ENCODE measurements around the gene FOXK2. TPM values are rescaled to one million over a fixed set of nuclear protein-coding genes. Genes with fewer than 3 reads are reported as not detected.

The FOXK2 gene
- total RNA-seq, 1 donor from 2014 or later: 67.2 TPM

GRCh38 chr17:82589851-82590180, 70.3 kb downstream of the FOXK2 start:
- DNase-seq (ENCODE audit: low spot score): no peak

- DNase-seq (ENCODE audit: low spot score): no peak
These were observed 70.7 kb downstream of the FOXK2 start for GRCh38 chr17:82590216-82590615.

- DNase-seq (ENCODE audit: low spot score): no peak
These were observed 71.5 kb downstream of the FOXK2 start for GRCh38 chr17:82590881-82591539.

GRCh38 chr17:82592289-82592766, 72.8 kb downstream of the FOXK2 start:
- peak; percentile 67 for DNase-seq (ENCODE audit: low spot score)

- DNase-seq (ENCODE audit: low spot score): peak; percentile 78
These were observed 73.4 kb downstream of the FOXK2 start for GRCh38 chr17:82592767-82593589.

- no peak for DNase-seq (ENCODE audit: low spot score)
These were observed 74.1 kb downstream of the FOXK2 start for GRCh38 chr17:82593590-82594087.

GRCh38 chr17:82594571-82594970, 75.0 kb downstream of the FOXK2 start:
- no peak for DNase-seq (ENCODE audit: low spot score)

- no peak for DNase-seq (ENCODE audit: low spot score)
These were observed 76.4 kb downstream of the FOXK2 start for GRCh38 chr17:82595893-82596292.

- no peak for DNase-seq (ENCODE audit: low spot score)
These were observed 76.8 kb downstream of the FOXK2 start for GRCh38 chr17:82596296-82596695.

GRCh38 chr17:82596837-82597672, 77.5 kb downstream of the FOXK2 start:
- no peak for DNase-seq (ENCODE audit: low spot score)

GRCh38 chr17:82598256-82599119, 79.0 kb downstream of the FOXK2 start:
- DNase-seq (ENCODE audit: low spot score): no peak

- DNase-seq (ENCODE audit: low spot score): no peak
These were observed 80.4 kb downstream of the FOXK2 start for GRCh38 chr17:82599674-82600661.

- no peak for DNase-seq (ENCODE audit: low spot score)
These were observed 81.4 kb downstream of the FOXK2 start for GRCh38 chr17:82600731-82601446.

- no peak for DNase-seq (ENCODE audit: low spot score)
These were observed 82.0 kb downstream of the FOXK2 start for GRCh38 chr17:82601447-82602000.

- DNase-seq (ENCODE audit: low spot score): no peak
These were observed 83.0 kb downstream of the FOXK2 start for GRCh38 chr17:82602487-82602886.

- no peak for DNase-seq (ENCODE audit: low spot score)
These were observed 83.6 kb downstream of the FOXK2 start for GRCh38 chr17:82602986-82603710.

- DNase-seq (ENCODE audit: low spot score): peak; percentile 60
These were observed 84.5 kb downstream of the FOXK2 start for GRCh38 chr17:82603981-82604448.

- no peak for DNase-seq (ENCODE audit: low spot score)
These were observed 85.0 kb downstream of the FOXK2 start for GRCh38 chr17:82604532-82604931.
